ENCODE data around the gene FNDC5. TPM values are rescaled to one million over a fixed set of nuclear protein-coding genes. Genes with fewer than 3 reads are reported as not detected.
"Not testable (repeated sequence)": the region's sequence is repeated elsewhere in the genome, so short reads cannot be mapped to it uniquely, and the experiment has no call there.

FNDC5 gene
- total and polyA plus RNA-seq, 9 of the 15 experiments (the other 6 are each of a cell fraction or from before 2014, with no cell fraction given): 0.06 to 2.1 (median 0.22) TPM

DNA sequence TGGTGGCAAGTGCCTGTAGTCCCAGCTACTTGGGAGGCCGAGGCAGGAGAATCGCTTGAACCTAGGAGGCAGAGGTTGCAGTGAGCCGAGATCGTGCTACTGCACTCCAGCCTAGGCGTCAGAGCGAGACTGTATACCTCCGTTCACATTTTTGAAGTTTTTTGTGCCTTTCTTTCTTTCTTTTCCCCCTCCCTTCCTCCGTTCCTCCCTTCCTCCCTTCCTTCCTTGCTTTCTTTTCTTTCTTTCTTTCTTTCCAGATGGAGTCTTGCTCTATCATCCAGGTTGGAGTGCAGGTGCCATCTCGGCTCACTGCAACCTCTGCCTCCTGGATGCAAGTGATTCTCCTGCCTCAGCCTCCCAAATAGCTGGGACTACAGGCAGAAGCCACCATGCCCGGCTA lies 34.9 kb upstream of the FNDC5 start:
- TF ChIP-seq, protein P1, sequence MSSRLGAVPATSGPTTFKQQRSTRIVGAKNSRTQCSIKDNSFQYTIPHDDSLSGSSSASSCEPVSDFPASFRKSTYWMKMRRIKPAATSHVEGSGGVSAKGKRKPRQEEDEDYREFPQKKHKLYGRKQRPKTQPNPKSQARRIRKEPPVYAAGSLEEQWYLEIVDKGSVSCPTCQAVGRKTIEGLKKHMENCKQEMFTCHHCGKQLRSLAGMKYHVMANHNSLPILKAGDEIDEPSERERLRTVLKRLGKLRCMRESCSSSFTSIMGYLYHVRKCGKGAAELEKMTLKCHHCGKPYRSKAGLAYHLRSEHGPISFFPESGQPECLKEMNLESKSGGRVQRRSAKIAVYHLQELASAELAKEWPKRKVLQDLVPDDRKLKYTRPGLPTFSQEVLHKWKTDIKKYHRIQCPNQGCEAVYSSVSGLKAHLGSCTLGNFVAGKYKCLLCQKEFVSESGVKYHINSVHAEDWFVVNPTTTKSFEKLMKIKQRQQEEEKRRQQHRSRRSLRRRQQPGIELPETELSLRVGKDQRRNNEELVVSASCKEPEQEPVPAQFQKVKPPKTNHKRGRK (tag; IDR thresholded peaks at IDR 0.05): peak; percentile 64
- H4K20me1 ChIP-seq (replicated peaks; ENCODE audit: control insufficient read depth, insufficient read depth, low read length); H3K36me3 ChIP-seq (ENCODE audit: control insufficient read depth, insufficient read depth, low read length); FAIRE-seq; BruUV-seq (replicated peaks); H3K27ac ChIP-seq (ENCODE audit: extremely low read depth, low read depth, low read length); intact Hi-C loops (cut with micrococcal nuclease); H3K79me2 ChIP-seq (ENCODE audit: control insufficient read depth, insufficient read depth, low read length); H3K4me3 ChIP-seq; H3K4me2 ChIP-seq (ENCODE audit: insufficient read depth, low read length); H2AFZ ChIP-seq (ENCODE audit: low read depth, low read length); in situ Hi-C loops (cut with MboI); H3K9me3 ChIP-seq (replicated peaks; ENCODE audit: control insufficient read depth, insufficient read depth, low read depth, low read length); H3K9ac ChIP-seq (ENCODE audit: insufficient read depth in 1 of 2, low read depth in 2 of 2, low read length in 2 of 2); DNase-seq (ENCODE audit: extremely low read depth in 1 of 4, low spot score in 3 of 4); ATAC-seq; CTCF ChIA-PET (ENCODE audit: low intra/inter-chr PET ratio); H3K9me1 ChIP-seq (ENCODE audit: control insufficient read depth, insufficient read depth, low read length): not testable (repeated sequence)
- POLR2A ChIA-PET: interaction anchor here (0.6 to 2.4 kb wide), 4 partner anchors 8 to 34 kb away, joined by 3 to 12 read pairs (median 4); no protein-coding TSS in a partner anchor
- WGBS (ENCODE audit: insufficient coverage, low coverage, missing lambda C conversion rate): 3% methylated on average over 10 of the region's 10 CpGs
- Histone ChIP-seq H3K4me1 (replicated peaks in 1 of 2; ENCODE audit: control insufficient read depth in 2 of 2, insufficient read depth in 2 of 2, low read length in 2 of 2) (peaks cover 4 to 13% of the 10 kb centered on the region in 2 experiments), H3K27me3 (ENCODE audit: control insufficient read depth in 2 of 2, insufficient read depth in 2 of 2, low read length in 2 of 2) (peaks cover 13 to 20% of the 10 kb centered on the region in 2 experiments; a peak in 4 of 5 replicates)

GRCh38 chr1:32904797-32905196 lies 34.1 kb upstream of the FNDC5 start:
- Histone ChIP-seq H3K9ac (ENCODE audit: insufficient read depth in 1 of 2, low read depth in 2 of 2, low read length in 2 of 2) (no peak overlapping the region), H3K27ac (ENCODE audit: extremely low read depth, low read depth, low read length) (no peak overlapping the region), H4K20me1 (replicated peaks; ENCODE audit: control insufficient read depth, insufficient read depth, low read length) (peaks cover 3% of the 10 kb centered on the region; the same call in 1 of the 2 replicates), H3K9me3 (replicated peaks; ENCODE audit: control insufficient read depth, insufficient read depth, low read depth, low read length) (no peaks in the 10 kb centered on the region), H3K4me2 (ENCODE audit: insufficient read depth, low read length) (no peak overlapping the region), H3K79me2 (ENCODE audit: control insufficient read depth, insufficient read depth, low read length) (no peaks in the 10 kb centered on the region), H3K4me3 (no peak overlapping the region), H3K4me1 (replicated peaks in 1 of 2; ENCODE audit: control insufficient read depth in 2 of 2, insufficient read depth in 2 of 2, low read length in 2 of 2) (peaks cover 6 to 15% of the 10 kb centered on the region in 2 experiments), H3K9me1 (ENCODE audit: control insufficient read depth, insufficient read depth, low read length) (no peaks in the 10 kb centered on the region), H3K36me3 (ENCODE audit: control insufficient read depth, insufficient read depth, low read length) (no peaks in the 10 kb centered on the region), H3K27me3 (ENCODE audit: control insufficient read depth in 2 of 2, insufficient read depth in 2 of 2, low read length in 2 of 2) (peaks cover 13 to 28% of the 10 kb centered on the region in 2 experiments), H2AFZ (ENCODE audit: low read depth, low read length) (no peak overlapping the region)
- 7% methylated on average over 2 of the region's 2 CpGs for WGBS (ENCODE audit: insufficient coverage, low coverage, missing lambda C conversion rate)
- ChIA-PET POLR2A (interaction anchor here (0.7 to 1.2 kb wide), 4 partner anchors 8 to 85 kb away, joined by 3 to 5 read pairs (median 3); no protein-coding TSS in a partner anchor), CTCF (ENCODE audit: low intra/inter-chr PET ratio) (no interaction called here)
- FAIRE-seq: no peak
- in situ Hi-C loops (cut with MboI): no loop called here
- ATAC-seq: no peak
- no peak for DNase-seq (ENCODE audit: extremely low read depth in 1 of 4, low spot score in 3 of 4)
- intact Hi-C loops (cut with micrococcal nuclease): no loop called here
- TF ChIP-seq, protein P2, sequence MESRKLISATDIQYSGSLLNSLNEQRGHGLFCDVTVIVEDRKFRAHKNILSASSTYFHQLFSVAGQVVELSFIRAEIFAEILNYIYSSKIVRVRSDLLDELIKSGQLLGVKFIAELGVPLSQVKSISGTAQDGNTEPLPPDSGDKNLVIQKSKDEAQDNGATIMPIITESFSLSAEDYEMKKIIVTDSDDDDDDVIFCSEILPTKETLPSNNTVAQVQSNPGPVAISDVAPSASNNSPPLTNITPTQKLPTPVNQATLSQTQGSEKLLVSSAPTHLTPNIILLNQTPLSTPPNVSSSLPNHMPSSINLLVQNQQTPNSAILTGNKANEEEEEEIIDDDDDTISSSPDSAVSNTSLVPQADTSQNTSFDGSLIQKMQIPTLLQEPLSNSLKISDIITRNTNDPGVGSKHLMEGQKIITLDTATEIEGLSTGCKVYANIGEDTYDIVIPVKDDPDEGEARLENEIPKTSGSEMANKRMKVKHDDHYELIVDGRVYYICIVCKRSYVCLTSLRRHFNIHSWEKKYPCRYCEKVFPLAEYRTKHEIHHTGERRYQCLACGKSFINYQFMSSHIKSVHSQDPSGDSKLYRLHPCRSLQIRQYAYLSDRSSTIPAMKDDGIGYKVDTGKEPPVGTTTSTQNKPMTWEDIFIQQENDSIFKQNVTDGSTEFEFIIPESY (CRISPR knock-in tag; IDR thresholded peaks at IDR 0.05): no peak
- TF ChIP-seq MCM7 (IDR thresholded peaks at IDR 0.05) (no peak), RBM25 (IDR thresholded peaks at IDR 0.05; ENCODE audit: low read depth, low read length, severe bottlenecking) (peak; percentile 29)
- BruUV-seq (replicated peaks): no TSS peak

Data from K562 (cell line).